HG03469 (cell line): Measurements from ENCODE around the gene SND1.

Experiments used
- ATAC-seq: cut with Tn5 transposase; IDR thresholded peaks from one replicate; pipeline ENCODE4 v1.9.1; 2021; ENCODE audit warnings: mild to moderate bottlenecking, moderate library complexity, moderate number of reproducible peaks; ENCODE audit not compliant: unreplicated experiment

Gene SND1

DNA sequence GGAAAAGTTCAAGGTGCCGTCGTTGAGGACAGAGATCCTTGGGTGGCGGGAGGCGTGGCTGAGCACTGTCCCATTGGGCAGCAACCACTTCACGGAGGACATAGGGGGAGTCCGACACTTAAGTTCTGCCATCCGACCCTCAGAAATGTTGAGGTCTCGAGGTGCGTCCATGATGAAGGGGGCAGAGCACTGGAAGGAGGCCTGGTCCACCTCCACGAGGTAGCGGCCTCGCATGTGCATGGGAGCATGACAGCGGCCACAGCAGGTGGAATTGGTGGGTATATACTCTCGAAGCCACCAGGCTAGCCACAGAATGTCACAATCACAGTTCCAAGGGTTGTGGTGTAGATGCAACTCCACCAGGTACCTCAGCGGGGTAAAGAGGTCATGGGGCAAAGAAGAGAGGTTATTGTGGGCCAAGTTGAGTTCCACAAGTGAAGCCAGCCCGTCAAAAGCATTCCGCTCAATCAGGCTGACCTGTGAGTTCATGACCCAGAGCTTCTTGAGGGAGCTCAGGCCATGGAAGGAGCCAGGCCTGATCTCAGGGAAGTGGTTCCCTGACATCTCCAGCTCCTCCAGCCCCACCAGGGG, 377.5 kb downstream of the SND1 start:
- ATAC-seq = no peak

DNA sequence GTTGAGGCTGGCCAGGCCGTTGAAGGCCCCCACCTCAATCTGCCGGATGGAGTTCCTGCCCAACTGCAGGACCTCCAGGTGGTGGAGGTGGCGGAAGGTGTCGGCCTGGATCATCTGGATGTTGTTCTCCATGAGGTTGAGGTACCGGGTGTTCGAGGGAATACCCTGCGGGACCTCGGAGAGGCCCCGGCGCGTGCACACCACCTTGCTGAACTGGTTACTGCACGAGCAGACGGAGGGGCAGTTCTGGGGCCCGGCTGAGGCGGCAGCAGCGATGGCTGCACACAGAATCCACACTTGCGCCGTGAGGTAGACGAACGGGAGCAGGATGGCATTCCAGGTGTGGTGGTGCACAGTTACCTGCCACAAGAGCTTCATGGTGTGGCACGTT, 378.3 kb downstream of the SND1 start:
- ATAC-seq = no peak

DNA sequence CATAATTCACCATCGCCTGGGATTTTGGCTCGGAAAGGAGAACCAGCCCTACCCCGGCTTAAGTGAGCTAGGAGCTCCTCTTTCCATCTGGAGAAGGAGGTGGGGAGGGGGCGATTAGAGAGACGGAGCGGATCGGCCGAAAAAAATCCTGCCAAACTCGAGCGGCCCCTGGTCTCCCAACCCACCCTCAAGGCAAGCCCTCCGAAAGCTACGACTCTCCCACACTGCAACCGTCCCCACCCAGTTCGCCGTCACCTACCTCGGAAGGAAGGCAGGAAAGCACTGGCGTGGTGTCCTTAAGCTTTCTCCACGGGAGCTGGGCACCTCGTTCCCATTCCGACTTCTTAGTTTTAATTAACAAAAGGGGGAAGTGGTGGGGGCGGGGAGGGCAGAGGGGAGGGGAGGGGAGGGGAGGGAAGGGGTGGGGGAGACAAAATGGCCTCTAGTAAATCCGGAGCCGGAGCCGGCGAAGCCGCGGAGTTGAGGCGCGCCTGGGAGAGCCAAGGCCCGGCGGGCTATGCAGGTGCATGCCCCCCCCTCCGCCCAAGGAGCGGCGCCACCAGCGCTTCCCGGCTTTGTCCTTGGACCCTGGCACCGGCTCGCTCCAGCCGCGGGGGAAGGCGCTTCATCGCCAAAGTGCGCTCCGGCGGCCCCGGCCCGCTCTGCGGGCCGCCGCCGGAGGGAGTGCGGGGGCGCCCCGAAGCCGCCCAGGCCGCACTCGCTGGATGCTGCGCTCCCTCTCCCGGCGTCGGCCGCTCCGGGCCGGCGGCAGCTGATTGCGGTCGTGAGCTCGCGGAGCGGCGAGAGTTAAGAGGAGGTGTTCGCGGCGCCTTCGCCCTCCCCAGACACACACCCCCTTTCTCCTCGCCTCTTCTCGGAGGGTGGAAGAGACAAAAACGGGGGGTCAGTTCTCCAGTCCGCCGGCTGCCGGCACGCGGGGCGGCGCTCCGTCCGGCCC, 378.9 kb downstream of the SND1 start, which contains the start of gene LRRC4:
Gene LRRC4 (minus strand): TSS at position 784 of the 958 bp plus-strand sequence. CDS start 797 bp downstream, outside the sequence.
- ATAC-seq = no peak

DNA sequence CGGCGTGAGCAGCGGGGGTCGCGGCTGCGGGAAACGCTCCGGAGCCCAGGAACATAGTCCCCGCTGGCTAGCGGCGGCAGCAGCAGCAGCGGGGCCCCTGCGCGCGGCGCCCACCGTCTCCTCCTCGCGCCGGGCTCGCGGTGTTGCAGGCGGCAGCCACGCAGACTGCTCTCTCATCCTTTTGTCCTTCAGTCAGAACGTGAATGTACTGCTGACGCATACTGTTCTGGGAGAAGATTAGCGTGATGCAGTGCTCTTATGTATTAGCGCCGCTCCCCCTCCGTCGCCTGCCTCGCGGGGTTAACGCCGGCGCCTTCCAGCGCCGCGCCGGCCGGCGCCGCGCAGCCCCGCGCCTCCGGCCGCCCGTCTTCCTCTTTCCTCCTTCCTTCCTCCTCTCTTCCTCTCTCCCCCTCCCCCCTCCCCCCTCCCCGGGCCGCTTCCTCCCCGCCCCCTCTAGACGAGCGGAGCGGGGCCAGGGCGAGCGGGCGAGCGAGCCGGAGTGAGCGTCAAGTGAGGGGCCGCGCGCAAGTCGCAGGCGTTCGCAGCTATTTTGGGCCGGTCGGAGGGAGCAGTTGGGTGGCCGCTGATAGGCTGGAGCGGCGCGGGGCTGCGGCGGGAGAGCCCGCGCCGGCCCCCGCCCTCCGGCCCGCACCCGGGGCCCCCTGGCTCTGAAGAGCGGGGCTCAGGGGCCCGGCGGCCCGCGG, 380.1 kb downstream of the SND1 start:
- no peak for ATAC-seq

DNA sequence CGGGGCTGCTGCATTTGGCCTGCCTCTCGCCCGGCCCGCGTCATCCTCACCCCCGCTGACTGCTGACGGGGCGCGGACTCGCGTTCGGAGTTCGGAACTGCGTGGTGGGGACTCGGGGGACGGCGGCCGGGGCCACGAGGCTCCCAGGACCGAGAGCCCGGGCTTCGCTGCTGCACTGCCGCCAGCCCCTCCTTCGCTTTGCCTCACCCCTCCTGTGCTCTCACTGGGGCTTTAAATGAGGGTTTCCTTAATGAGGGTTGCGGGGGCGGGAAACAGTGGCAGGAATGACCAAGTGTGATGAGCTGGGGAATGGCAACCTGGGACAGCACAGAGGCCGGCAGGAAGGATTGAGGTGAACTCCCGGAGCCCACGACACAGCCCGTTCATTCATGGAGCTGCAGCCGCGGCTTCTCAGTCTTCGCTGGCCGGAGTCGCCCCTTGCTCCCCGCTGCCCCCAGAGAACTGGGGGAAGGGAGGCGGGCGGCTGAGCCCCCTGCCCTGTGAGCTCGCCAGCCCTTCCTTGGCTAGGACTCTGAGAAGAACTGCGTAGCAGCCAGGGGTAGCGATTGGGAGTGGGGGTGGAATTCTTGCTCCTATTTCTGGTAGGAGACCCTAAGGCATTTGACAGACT, 380.7 kb downstream of the SND1 start:
- no peak for ATAC-seq

DNA sequence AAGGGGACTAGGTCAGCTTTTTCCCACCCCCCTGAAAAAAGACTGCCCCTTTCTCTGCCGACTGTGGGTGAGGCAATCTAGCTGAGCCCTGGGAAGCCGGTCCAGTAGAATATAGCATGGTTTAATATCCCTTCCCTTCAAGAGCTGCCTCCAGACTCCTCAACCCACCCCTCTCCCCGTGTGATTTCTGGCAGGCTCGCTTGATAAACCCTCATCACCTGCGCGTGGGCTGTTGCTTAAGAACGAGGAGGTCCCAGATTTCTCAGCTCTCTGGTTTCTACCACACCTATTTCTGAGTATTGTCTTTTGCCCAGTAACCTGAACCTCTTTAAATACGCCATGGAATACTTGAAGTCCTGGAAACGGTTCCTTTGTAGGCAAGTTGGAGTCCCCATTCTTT, 381.3 kb downstream of the SND1 start:
- ATAC-seq = no peak

DNA sequence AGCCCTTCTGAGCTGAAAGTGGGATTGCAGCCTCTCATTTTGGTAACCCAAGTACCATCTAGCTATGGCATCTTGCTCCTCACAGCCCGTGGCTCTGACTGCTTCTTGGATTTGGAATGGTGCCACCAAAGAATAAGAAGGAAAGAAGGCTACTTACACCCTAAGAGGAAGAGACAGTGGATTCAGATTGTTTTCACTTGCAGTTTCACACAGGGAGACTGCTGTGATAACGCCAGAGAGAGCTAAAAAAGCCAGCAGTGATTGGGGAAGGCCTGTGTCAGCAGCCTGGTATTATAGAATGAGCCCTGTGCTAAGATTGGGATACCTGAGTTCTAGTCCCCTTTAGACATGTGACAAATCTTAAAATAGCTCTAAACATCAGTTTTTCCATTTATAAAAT, 382.8 kb downstream of the SND1 start:
- ATAC-seq = no peak

DNA sequence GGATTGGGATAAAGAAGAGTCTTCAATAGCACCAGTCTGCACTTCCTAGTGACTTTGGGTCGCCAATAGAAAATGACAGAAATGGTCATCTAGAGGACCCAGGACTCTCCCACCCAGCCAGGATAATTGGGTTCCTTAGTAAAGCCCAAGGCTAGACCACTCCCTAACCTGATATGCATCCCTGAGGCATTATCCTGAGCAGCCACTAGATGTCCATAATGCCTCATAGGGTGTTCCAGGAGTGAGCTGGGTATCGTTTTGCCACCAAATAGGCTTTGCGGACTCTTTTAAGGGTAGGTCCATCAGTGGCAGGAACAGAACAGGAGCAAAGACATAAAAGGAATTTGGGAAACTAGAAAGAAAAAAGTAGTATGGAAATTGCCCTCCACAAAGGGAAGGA, 383.7 kb downstream of the SND1 start:
- no peak for ATAC-seq

DNA sequence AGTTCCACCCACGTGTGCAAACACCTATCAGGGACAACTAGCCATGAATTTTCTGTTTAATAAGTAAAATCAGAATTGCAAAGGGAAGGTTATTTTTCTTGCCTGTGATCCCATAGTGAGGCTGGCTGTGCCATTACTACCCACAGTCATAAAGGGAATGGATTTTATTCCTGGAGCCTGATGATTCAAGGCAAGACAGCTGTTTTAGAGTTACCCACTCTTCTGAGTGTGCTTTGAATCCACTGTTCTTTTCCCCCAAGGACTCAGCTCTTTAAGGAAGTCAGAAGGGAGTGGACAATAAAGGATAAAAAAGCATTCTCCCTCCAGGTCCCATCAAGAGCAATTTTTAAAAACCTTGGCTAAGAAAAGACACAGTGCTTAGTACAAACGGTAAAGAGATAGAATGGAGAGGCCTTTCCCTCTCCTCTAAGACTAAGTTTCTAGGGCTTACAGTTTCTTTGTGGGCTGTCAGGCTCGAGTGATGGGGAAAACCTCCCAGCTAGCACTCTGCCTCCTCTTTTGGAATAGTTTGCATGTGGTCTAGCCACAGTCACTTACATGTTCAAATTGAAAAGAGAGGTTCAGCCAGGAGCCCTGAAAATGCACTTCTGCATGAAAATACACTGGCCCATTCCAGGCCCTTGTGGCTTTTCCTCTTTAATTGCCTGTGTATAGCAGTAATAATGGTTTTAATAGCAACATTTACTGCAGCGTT, 384.4 kb downstream of the SND1 start:
- ATAC-seq = no peak

DNA sequence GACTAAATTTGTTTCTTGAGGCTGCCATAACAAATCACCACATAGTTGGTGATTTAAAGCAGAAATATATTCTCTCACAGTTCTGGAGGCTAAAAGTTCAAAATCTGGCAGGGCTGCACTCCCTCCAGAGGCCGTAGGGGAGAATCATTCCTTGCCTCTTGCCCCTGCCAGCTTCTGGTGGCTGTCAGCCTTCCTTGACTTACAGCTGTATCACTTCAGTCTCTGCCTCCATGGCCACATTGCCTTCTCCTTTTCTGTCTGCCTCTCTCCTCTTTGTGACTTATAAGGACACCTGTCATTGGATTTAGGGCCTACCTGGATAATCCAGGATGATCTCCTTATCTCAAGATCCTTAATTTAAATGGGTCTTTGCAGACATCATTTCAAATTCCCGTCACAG, 385.1 kb downstream of the SND1 start:
- no peak for ATAC-seq

DNA sequence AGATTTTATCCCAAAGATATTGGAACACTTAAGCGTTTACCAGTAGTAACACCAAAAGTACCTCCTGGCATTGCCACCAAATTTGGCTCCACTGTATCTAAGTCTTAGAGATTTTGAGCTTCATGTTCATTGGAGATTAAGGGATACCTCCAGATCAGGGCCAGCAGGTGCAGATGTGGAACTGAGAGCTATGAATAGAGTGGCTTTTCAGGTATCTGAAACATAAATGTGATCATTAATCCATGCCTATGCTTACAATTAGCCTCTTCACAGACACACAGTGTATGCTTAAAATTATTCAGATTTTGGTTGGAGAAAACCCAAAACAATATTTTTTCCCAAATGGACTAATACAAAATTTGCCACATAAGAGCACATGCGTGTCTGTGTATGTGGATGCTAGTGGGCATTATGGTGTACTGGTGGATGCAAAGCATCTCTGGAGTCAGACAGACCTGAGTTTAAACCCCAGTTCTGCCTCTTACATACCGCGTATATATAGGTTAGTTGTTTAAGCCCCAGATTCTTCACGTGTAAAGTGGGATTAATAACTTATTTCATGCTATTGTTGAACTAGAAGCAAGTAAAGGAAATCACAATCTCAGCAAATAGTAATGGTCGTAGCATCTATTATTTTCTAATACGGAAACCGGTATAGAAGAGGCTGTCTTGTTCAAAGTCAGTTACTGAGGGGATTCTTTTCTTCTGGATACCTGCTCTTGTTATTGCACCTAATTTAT, 386.1 kb downstream of the SND1 start:
- ATAC-seq = no peak

DNA sequence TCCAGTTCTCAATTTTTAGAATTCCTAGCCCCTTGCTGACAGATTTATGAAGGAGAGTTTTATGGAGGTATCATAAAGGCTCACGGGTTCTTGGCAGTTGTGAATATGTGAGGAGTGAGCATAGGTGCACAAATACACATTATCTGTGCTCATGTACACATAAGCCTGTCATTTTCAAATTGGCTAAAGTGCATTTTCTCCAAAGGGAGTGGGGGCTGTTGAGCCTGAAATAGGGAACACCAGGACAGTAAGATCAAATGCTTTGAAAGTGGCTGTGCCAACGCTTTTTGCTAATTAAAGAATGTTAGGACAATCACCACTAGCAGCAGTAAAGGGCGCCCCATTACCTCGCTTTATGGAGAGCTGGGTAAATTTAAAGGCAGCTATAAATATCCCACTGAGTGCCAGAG, 387.6 kb downstream of the SND1 start:
- ATAC-seq = no peak

DNA sequence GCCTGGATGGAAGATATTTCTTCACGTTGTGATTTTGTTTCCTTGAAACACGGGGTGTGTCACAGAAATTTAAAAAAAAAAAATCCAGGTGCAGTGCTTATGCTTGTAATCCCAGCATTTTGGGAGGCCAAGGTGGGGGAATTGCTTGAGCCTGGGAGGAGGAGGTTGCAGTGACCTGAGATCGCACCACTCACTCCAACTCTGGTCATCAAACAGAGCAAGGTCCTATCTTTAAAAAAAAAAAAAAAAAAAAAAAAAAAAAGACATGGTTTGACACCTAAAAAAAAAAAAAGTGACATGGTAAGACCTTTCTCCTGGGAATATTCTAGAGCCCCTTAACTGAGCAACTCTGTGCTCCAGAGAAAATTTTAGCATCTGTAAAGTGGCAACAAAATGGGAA, 388.2 kb downstream of the SND1 start:
- ATAC-seq = no peak

DNA sequence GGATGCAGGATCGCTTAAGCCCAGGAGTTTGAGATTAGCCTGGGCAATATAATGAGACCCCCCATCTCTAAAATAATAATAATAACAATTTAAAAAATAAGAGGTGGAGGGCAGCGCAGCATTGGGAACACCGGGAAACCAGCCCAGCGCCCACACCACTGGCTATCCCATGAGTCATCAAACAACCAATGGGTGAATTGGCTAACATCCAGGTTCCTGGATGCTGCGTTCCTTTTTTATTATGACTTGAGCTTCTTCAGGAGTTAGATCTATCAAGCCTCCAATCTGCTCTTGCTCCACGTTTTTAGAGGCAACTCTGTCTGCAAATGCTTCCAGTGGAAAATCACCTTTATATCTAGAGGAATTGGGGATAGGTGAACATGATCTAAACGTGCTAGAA, 389.2 kb downstream of the SND1 start:
- no peak for ATAC-seq

DNA sequence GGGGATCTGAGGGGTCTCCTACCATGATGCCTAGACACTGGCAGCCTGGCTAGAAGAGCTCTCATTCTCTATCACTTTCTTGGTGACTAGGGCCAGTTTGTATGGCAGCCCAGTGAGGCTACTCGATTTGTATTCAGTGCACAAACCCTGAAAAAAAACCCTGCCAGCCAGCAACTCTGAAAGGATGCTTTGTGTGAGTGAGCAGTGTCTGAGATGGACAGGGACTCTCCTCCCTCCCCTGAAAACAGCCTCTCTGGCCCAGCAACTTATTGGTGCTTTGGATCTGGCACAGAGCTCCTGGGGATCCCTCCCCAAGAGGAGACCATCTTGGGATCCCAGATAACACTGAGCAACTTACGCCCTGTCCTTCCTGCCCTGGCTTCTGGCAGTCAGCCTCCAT, 390.0 kb downstream of the SND1 start:
- no peak for ATAC-seq

DNA sequence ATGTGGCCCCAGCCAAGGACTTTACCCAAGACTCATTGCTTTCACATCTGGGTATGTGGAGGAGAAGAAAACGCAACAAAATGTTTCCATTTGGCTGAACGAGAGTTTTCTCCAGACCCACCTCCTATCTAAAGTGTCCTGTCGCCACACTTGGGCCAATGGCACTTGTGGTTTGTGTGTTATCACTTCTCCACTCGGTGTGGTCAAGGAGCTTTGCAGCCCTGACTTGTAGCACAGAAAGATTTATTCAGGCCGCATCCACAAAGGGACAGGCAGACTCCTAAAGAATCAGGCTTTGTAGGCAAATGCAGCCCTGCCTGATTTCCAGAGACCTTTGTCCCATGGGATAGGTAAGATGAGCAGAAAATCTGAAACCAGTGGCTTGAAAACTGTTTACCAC, 392.1 kb downstream of the SND1 start:
- ATAC-seq = no peak

DNA sequence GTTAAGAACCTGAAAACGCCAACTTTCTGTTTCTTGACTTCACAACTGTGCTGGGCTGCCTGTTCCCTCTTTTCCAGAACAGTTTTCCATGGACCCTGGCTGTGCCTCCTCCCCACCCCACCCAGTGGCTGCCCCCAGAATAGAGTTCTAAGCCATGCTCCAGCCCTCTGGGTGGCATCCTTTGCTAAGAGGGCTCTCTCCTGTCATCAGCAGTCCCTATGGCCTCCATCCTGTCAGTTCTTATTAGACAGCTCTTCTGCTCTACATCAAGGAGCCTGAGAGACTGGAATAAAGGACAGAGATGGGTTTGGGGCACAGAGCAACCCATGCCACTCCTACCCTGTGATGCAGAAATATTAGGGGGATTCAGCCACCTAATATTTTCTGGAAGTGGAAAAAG, 393.2 kb downstream of the SND1 start:
- ATAC-seq = no peak

DNA sequence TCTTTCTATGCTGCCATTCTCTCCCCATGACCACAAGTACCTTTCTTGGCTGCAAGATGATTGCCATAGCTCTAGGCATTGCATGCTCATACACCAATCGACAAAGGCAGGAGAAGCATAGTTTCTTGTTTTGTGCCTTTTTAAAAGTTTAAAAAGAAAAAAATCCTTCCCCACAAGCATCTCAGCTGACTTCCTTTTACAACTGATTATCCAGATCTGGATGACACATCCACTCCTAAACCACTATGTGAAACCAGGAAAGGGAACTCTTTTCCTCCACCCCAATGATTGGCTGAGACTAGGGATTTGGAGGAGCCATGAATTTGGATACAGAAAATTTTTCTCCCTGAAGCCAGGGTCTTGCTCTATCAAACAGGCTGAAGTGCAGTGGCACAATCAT, 393.8 kb downstream of the SND1 start:
- ATAC-seq = no peak

DNA sequence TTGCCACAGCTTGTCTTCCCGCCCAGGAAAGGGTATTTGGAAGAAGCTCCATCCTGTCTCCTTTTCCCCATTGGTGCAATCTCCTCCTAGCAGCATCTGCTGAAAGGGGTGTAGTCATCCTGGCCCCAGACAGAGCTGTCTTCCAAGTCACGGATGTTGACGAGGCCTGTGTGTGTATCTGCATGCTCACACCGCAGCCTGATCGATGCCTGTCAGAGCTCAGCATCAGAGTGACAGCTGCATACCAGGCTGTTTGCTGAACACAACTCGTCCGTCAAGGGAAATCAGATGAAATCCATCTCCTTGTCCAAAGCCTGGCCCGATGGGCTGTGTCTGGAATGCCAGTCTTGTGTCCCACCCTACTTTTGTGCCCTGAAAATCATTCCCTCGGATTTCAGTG, 400.4 kb downstream of the SND1 start:
- no peak for ATAC-seq

DNA sequence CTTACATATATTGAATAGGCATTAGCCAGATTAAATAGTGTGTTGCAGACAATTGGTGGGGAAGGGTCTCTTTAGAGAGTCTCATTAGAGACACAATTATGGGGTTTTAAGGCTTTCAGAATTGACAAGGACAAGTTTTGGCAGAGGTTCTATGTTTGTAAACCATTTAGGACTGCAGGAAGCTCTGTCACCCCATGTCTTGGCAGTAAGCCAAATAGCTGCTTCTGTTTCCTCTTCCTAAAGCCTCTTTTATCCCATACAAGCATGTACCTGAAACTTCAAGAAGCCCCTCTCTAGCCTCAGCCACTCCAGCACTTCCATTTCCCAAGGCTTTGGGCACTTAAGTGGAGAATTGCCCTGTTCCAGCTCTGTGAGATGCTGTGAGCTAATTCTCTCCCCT, 401.0 kb downstream of the SND1 start:
- no peak for ATAC-seq
